IPS-18c (cell line): ENCODE results near the gene CCDC54.
"Not testable (repeated sequence)": the region's sequence is repeated elsewhere in the genome, so short reads cannot be mapped to it uniquely, and the experiment has no call there.

Experiments used
- H3K4me3 ChIP-seq: 2 replicates; pipeline ENCODE4 v1.7.0; 2013; ENCODE audit warnings: low read depth, mild to moderate bottlenecking, low read length, moderate library complexity; ENCODE audit not compliant: insufficient read depth
- H3K9me3 ChIP-seq: one replicate; pipeline ENCODE4 v1.6.1; 2013; ENCODE audit warnings: mild to moderate bottlenecking, low read length, moderate library complexity; ENCODE audit not compliant: control insufficient read depth, insufficient read depth

CCDC54 gene

GRCh38 chr3:107377151-107377550, at the start of gene CCDC54:
Gene CCDC54, plus strand, starts transcription at chr3:107377439. Its CDS starts 149 bp downstream, at chr3:107377588.
- Histone ChIP-seq H3K4me3 (no peak within 1 kb of the TSS), H3K9me3 (no peaks in the 10 kb centered on the region)

GRCh38 chr3:107328069-107328468, 49.2 kb upstream of the CCDC54 start:
- Histone ChIP-seq H3K9me3 (peaks cover 2% of the 10 kb centered on the region), H3K4me3 (no peak overlapping the region)

- no peak overlapping the region for H3K4me3 ChIP-seq
- peaks cover 2% of the 10 kb centered on the region for H3K9me3 ChIP-seq
Measured at GRCh38 chr3:107329088-107329487, 48.2 kb upstream of the CCDC54 start.

- not testable (repeated sequence) for H3K9me3 ChIP-seq, H3K4me3 ChIP-seq
Measured at GRCh38 chr3:107339690-107340089, 37.5 kb upstream of the CCDC54 start.

- Histone ChIP-seq H3K4me3 (no peak overlapping the region), H3K9me3 (no peaks in the 10 kb centered on the region)
Measured at GRCh38 chr3:107344722-107345121, 32.5 kb upstream of the CCDC54 start.

- no peaks in the 10 kb centered on the region for H3K9me3 ChIP-seq
- H3K4me3 ChIP-seq: no peak overlapping the region
Measured at GRCh38 chr3:107345822-107346405, 31.3 kb upstream of the CCDC54 start.

GRCh38 chr3:107346564-107346963, 30.7 kb upstream of the CCDC54 start:
- Histone ChIP-seq H3K9me3 (no peaks in the 10 kb centered on the region), H3K4me3 (no peak overlapping the region)

- H3K4me3 ChIP-seq: no peak overlapping the region
- H3K9me3 ChIP-seq: no peaks in the 10 kb centered on the region
Measured at GRCh38 chr3:107347751-107348150, 29.5 kb upstream of the CCDC54 start.

GRCh38 chr3:107356706-107357105, 20.5 kb upstream of the CCDC54 start:
- H3K9me3 ChIP-seq: no peaks in the 10 kb centered on the region
- H3K4me3 ChIP-seq: no peak overlapping the region

- Histone ChIP-seq H3K4me3 (no peak overlapping the region), H3K9me3 (no peaks in the 10 kb centered on the region)
Measured at GRCh38 chr3:107361633-107362032, 15.6 kb upstream of the CCDC54 start.

- Histone ChIP-seq H3K4me3 (no peak overlapping the region), H3K9me3 (no peaks in the 10 kb centered on the region)
Measured at GRCh38 chr3:107365051-107365450, 12.2 kb upstream of the CCDC54 start.

GRCh38 chr3:107366766-107367165, 10.5 kb upstream of the CCDC54 start:
- Histone ChIP-seq H3K4me3 (no peak overlapping the region), H3K9me3 (no peaks in the 10 kb centered on the region)

- no peak overlapping the region for H3K4me3 ChIP-seq
- H3K9me3 ChIP-seq: no peaks in the 10 kb centered on the region
Measured at GRCh38 chr3:107367353-107367752, 9.9 kb upstream of the CCDC54 start.

- no peak overlapping the region for H3K4me3 ChIP-seq
- H3K9me3 ChIP-seq: no peaks in the 10 kb centered on the region
Measured at GRCh38 chr3:107368654-107369398, 8.4 kb upstream of the CCDC54 start.

GRCh38 chr3:107369791-107370190, 7.4 kb upstream of the CCDC54 start:
- no peaks in the 10 kb centered on the region for H3K9me3 ChIP-seq
- no peak overlapping the region for H3K4me3 ChIP-seq

GRCh38 chr3:107370907-107371306, 6.3 kb upstream of the CCDC54 start:
- Histone ChIP-seq H3K4me3 (no peak overlapping the region), H3K9me3 (no peaks in the 10 kb centered on the region)

- no peak overlapping the region for H3K4me3 ChIP-seq
Measured at GRCh38 chr3:107372506-107372905, 4.7 kb upstream of the CCDC54 start.

GRCh38 chr3:107373896-107374295, 3.3 kb upstream of the CCDC54 start:
- H3K4me3 ChIP-seq: no peak overlapping the region
- H3K9me3 ChIP-seq: no peaks in the 10 kb centered on the region

More at GRCh38 chr3:107372506-107372905, 4.7 kb upstream of the CCDC54 start:
- H3K9me3 ChIP-seq: no peaks in the 10 kb centered on the region

- H3K4me3 ChIP-seq: no peak overlapping the region
- no peaks in the 10 kb centered on the region for H3K9me3 ChIP-seq
Measured at GRCh38 chr3:107375682-107376081, 1.6 kb upstream of the CCDC54 start.
